WTC11 (cell line): ENCODE data around the gene MEX3B. TPM values are rescaled to one million over a fixed set of nuclear protein-coding genes. Genes with fewer than 3 reads are reported as not detected.

Source experiments
- ATAC-seq: fragments of 200-7000 bp; cut with Tn5 transposase; 2 replicates; pipeline ENCODE4 v1.10.0; 2021; ENCODE audit warnings: mild to moderate bottlenecking, moderate library complexity
- CTCF ChIA-PET: fragments of 300-600 bp; sonication (Branson Sonifier 250); formaldehyde crosslinking; loops from one replicate; lab custom pipeline; 2021; ENCODE audit warnings: antibody characterized with exemption; lab: Charles Lee
- POLR2A ChIA-PET: fragments of 350-600 bp; sonication (Branson Sonifier 250); formaldehyde crosslinking; loops from one replicate; lab custom pipeline; 2021; ENCODE audit warnings: antibody characterized with exemption; lab: Charles Lee
- DNase-seq: peaks from one replicate; pipeline ENCODE4 v3.0.0; 2021; ENCODE audit warnings: low spot score
- H3K27ac Mint-ChIP-seq: 2 replicates; pipeline ENCODE4 v1.8.0; 2021; ENCODE audit warnings: mixed read lengths
- H3K27me3 Mint-ChIP-seq: 2 replicates; pipeline ENCODE4 v1.8.0; 2021; ENCODE audit warnings: low read depth, mild to moderate bottlenecking, moderate library complexity, mixed read lengths
- H3K36me3 Mint-ChIP-seq: 2 replicates; pipeline ENCODE4 v1.8.0; 2021; ENCODE audit warnings: mixed read lengths
- H3K4me1 Mint-ChIP-seq: 2 replicates; pipeline ENCODE4 v1.8.0; 2022; ENCODE audit warnings: mixed read lengths
- H3K4me3 Mint-ChIP-seq: 2 replicates; pipeline ENCODE4 v1.8.0; 2021; ENCODE audit warnings: mild to moderate bottlenecking, moderate library complexity, mixed read lengths
- H3K9me3 Mint-ChIP-seq: 2 replicates; pipeline ENCODE4 v1.8.0; 2021; ENCODE audit warnings: mixed read lengths
- AR ChIP-seq: fragments of 250-450 bp; sonication (Bioruptor Pico); IDR thresholded peaks from 2 replicates; pipeline ENCODE4 v1.9.0; 2021; ENCODE audit warnings: mild to moderate bottlenecking
- ATF1 ChIP-seq: sonication (generic); formaldehyde crosslinking; IDR thresholded peaks from 2 replicates; pipeline ENCODE4 v1.8.1; 2023; ENCODE audit warnings: mild to moderate bottlenecking, moderate library complexity, missing genetic modification reagents
- CREB1 ChIP-seq: sonication (generic); formaldehyde crosslinking; IDR thresholded peaks from 2 replicates; pipeline ENCODE4 v1.8.0; 2023; ENCODE audit warnings: mild to moderate bottlenecking, missing genetic modification reagents
- CTCF ChIP-seq: fragments of 200-600 bp; IDR thresholded peaks from 2 replicates; pipeline ENCODE4 v1.8.0; 2022; ENCODE audit warnings: antibody characterized with exemption
- EMX1 ChIP-seq: fragments of 250-450 bp; sonication (Bioruptor Pico); IDR thresholded peaks from 2 replicates; pipeline ENCODE4 v1.8.0; 2021; ENCODE audit warnings: mild to moderate bottlenecking
- ESRRA ChIP-seq: sonication (generic); formaldehyde crosslinking; IDR thresholded peaks from 2 replicates; pipeline ENCODE4 v1.8.1; 2022; ENCODE audit warnings: mild to moderate bottlenecking, missing genetic modification reagents, borderline replicate concordance
- FOXP1 ChIP-seq: sonication (generic); formaldehyde crosslinking; IDR thresholded peaks from 2 replicates; pipeline ENCODE4 v1.8.0; 2022; ENCODE audit warnings: missing genetic modification reagents, mild to moderate bottlenecking, moderate library complexity, borderline replicate concordance
- GABPB1 ChIP-seq: sonication (generic); formaldehyde crosslinking; IDR thresholded peaks from 2 replicates; pipeline ENCODE4 v1.8.1; 2023; ENCODE audit warnings: mild to moderate bottlenecking, missing genetic modification reagents
- GRHL2 ChIP-seq: fragments of 250-450 bp; sonication (Bioruptor Pico); IDR thresholded peaks from 2 replicates; pipeline ENCODE4 v1.8.0; 2022; ENCODE audit warnings: mild to moderate bottlenecking, moderate library complexity; ENCODE audit not compliant: insufficient replicate concordance, severe bottlenecking
- GTF2I ChIP-seq: fragments of 250-450 bp; sonication (Bioruptor Pico); conservative IDR thresholded peaks from 2 replicates; pipeline ENCODE4 v1.4.0; 2021; ENCODE audit warnings: mild to moderate bottlenecking
- JAZF1 ChIP-seq: fragments of 250-450 bp; sonication (Bioruptor Pico); IDR thresholded peaks from 2 replicates; pipeline ENCODE4 v1.9.0; 2021; ENCODE audit warnings: moderate library complexity, mild to moderate bottlenecking, inconsistent platforms
- MAX ChIP-seq: sonication (generic); formaldehyde crosslinking; IDR thresholded peaks from 2 replicates; pipeline ENCODE4 v1.8.0; 2022; ENCODE audit warnings: mild to moderate bottlenecking, missing genetic modification reagents
- NFE2L1 ChIP-seq: sonication (generic); formaldehyde crosslinking; IDR thresholded peaks from 2 replicates; pipeline ENCODE4 v1.8.1; 2023; ENCODE audit warnings: missing genetic modification reagents
- NR2C2 ChIP-seq: sonication (generic); formaldehyde crosslinking; IDR thresholded peaks from 2 replicates; pipeline ENCODE4 v1.8.0; 2022; ENCODE audit warnings: mild to moderate bottlenecking, missing genetic modification reagents
- PRRX2 ChIP-seq: fragments of 250-450 bp; sonication (Bioruptor Pico); IDR thresholded peaks from 2 replicates; pipeline ENCODE4 v1.8.0; 2021; ENCODE audit warnings: mild to moderate bottlenecking
- TCF7 ChIP-seq: sonication (generic); formaldehyde crosslinking; IDR thresholded peaks from 2 replicates; pipeline ENCODE4 v1.8.0; 2022; ENCODE audit warnings: mild to moderate bottlenecking, low read depth, missing genetic modification reagents, moderate library complexity
- TEAD4 ChIP-seq: sonication (generic); formaldehyde crosslinking; IDR thresholded peaks from 2 replicates; pipeline ENCODE4 v1.8.0; 2022; ENCODE audit warnings: mild to moderate bottlenecking, missing genetic modification reagents
- ZBTB21 ChIP-seq: sonication (generic); formaldehyde crosslinking; IDR thresholded peaks from 2 replicates; pipeline ENCODE4 v1.8.1; 2023; ENCODE audit warnings: mild to moderate bottlenecking, missing genetic modification reagents, borderline replicate concordance
- total RNA-seq: library from RNA; stranded (reverse); gene quantifications from 3 replicates; pipeline ENCODE4 v1.2.3, GENCODE V29; 2021
- TF ChIP-seq, protein P1 (sequence below): sonication (generic); formaldehyde crosslinking; IDR thresholded peaks from 2 replicates; pipeline ENCODE4 v1.8.0; 2022; ENCODE audit warnings: mild to moderate bottlenecking, missing genetic modification reagents
- TF ChIP-seq, protein P2 (sequence below): sonication (generic); formaldehyde crosslinking; conservative IDR thresholded peaks from 2 replicates; pipeline ENCODE4 v1.8.1; 2022; ENCODE audit warnings: mild to moderate bottlenecking, missing genetic modification reagents

The MEX3B gene
- total RNA-seq, 1 experiment from 2014 or later = 8.8 TPM

- ATAC-seq = no peak
- ChIA-PET POLR2A (no interaction called here), CTCF (interaction anchor here (0.6 to 2.8 kb wide), 3 partner anchors 14 to 43 kb away, joined by 3 to 13 read pairs (median 3); no protein-coding TSS in a partner anchor)
- TF ChIP-seq, protein P1, sequence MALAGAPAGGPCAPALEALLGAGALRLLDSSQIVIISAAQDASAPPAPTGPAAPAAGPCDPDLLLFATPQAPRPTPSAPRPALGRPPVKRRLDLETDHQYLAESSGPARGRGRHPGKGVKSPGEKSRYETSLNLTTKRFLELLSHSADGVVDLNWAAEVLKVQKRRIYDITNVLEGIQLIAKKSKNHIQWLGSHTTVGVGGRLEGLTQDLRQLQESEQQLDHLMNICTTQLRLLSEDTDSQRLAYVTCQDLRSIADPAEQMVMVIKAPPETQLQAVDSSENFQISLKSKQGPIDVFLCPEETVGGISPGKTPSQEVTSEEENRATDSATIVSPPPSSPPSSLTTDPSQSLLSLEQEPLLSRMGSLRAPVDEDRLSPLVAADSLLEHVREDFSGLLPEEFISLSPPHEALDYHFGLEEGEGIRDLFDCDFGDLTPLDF (CRISPR knock-in tag) = no peak
- TF ChIP-seq ZBTB21 (CRISPR knock-in tag) (no peak), GTF2I (CRISPR knock-in tag) (no peak), AR (CRISPR knock-in tag) (no peak), GABPB1 (CRISPR knock-in tag) (no peak)
- Mint-ChIP-seq H3K36me3 (no peaks in the 10 kb centered on the region), H3K9me3 (no peaks in the 10 kb centered on the region), H3K27ac (no peak overlapping the region), H3K27me3 (no peaks in the 10 kb centered on the region; the same call in 1 of the 2 replicates), H3K4me3 (no peak overlapping the region), H3K4me1 (peaks cover 30% of the 10 kb centered on the region)
- DNase-seq = no peak
Observed at GRCh38 chr15:82086243-82086995, 40.6 kb upstream of the MEX3B start.

DNA sequence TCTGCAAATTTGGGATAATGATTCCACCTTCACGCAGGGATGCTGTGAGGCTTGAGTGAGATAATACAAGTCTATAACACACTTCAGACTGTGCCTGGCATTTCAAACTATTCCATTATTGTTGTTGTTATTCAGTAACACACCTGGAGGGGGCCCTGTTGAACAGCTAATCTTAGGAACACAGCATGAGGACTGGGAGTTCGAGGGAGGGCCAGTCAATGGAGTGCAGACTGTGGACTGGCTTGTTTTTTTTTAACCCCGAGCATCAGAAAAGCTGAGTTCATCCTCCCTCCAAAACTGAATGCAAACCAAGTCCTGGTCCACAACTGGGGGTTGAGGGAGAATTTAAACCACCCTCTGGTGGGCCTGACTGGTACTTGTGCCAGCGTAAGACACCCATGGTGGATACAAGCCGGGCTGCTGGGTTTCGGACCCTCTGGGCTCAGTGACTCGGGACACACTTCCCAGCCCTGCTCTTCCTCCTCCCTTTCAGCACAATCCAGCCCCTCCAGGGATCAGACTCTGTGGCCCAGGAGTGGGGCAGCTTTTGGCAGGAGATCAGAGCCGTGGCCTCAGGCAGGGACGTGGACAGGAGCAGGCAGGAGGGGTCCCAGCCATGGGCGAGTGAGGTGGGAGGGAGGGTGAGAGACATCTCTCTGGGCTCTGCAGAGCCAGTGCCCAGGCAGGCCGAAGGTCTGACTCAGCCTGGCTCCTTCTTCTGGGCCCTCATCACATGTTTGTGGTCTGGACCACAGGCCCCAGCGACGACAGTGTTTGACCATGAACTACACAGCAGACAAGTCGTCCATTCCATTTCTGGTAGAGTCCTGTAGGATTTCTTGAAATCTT, 36.3 kb upstream of the MEX3B start:
- Mint-ChIP-seq H3K27me3 (no peaks in the 10 kb centered on the region; the same call in 1 of the 2 replicates), H3K27ac (no peak overlapping the region), H3K9me3 (no peaks in the 10 kb centered on the region), H3K4me3 (no peak overlapping the region), H3K36me3 (no peaks in the 10 kb centered on the region), H3K4me1 (peaks cover 7% of the 10 kb centered on the region; the same call in 1 of the 2 replicates)
- ChIA-PET POLR2A (interaction anchor here (0.6 kb wide), 1 partner anchor 17 kb away, joined by 3 read pairs; no protein-coding TSS in a partner anchor), CTCF (interaction anchor here (0.7 to 2.0 kb wide), 13 partner anchors 9 to 116 kb away, joined by 3 to 16 read pairs (median 4); no protein-coding TSS in a partner anchor)
- TF ChIP-seq CTCF = peak; percentile 49
- TF ChIP-seq GRHL2 = no peak
- TF ChIP-seq MAX (CRISPR knock-in tag) = no peak
- TF ChIP-seq, protein P2, sequence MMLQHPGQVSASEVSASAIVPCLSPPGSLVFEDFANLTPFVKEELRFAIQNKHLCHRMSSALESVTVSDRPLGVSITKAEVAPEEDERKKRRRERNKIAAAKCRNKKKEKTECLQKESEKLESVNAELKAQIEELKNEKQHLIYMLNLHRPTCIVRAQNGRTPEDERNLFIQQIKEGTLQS (CRISPR knock-in tag) = no peak
- no peak for TF ChIP-seq PRRX2 (CRISPR knock-in tag)
- no peak for TF ChIP-seq EMX1 (CRISPR knock-in tag)
- no peak for TF ChIP-seq JAZF1 (CRISPR knock-in tag)
- TF ChIP-seq CREB1 (CRISPR knock-in tag) = no peak
- ATAC-seq (peak; percentile 94), DNase-seq (peak; percentile 54)

DNA sequence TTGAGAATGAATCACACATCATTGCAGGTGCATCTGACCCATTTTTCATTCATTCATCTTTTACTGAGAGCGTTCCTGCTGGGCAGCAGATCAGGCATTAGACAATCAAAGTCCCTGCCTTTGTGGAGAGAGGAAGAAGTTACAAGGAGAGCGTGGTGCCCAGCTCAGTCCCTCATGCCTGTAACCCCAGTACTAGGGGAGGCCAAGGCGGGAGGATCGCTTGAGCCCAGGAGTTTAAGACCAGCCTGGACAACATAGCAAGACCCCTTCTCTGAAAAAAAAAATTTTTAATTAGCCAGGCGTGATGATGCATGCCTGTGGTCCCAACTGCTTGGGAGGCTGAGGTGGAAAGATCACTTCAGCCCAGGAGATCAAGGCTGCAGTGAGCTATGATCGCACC, 35.0 kb upstream of the MEX3B start:
- no peaks in the 10 kb centered on the region for H3K27me3 Mint-ChIP-seq
- no peak overlapping the region for H3K4me3 Mint-ChIP-seq
- H3K36me3 Mint-ChIP-seq = no peaks in the 10 kb centered on the region
- no peak overlapping the region for H3K27ac Mint-ChIP-seq
- no peak for TF ChIP-seq ZBTB21 (CRISPR knock-in tag)
- no peak for TF ChIP-seq NR2C2 (CRISPR knock-in tag)
- TF ChIP-seq NFE2L1 (CRISPR knock-in tag) = no peak
- TF ChIP-seq TEAD4 (CRISPR knock-in tag) = no peak
- TF ChIP-seq FOXP1 (CRISPR knock-in tag) = no peak
- TF ChIP-seq TCF7 = no peak
- no peak for TF ChIP-seq ATF1 (CRISPR knock-in tag)
- TF ChIP-seq GABPB1 (CRISPR knock-in tag) = no peak
- no peak for TF ChIP-seq ESRRA (CRISPR knock-in tag)
- TF ChIP-seq, all 79 proteins: peak for 0
- H3K4me1 Mint-ChIP-seq = peaks cover 7% of the 10 kb centered on the region; the same call in 1 of the 2 replicates
- ChIA-PET POLR2A (no interaction called here), CTCF (interaction anchor here (1.4 to 2.0 kb wide), 4 partner anchors 18 to 28 kb away, joined by 3 to 16 read pairs (median 9); no protein-coding TSS in a partner anchor)
- no peak for ATAC-seq
- H3K9me3 Mint-ChIP-seq = no peaks in the 10 kb centered on the region
- no peak for DNase-seq
